Islet precursor cell (in vitro differentiated cells): ENCODE measurements around the gene MALSU1.
"Not testable (repeated sequence)": the region's sequence is repeated elsewhere in the genome, so short reads cannot be mapped to it uniquely, and the experiment has no call there.

Source experiments
- DNase-seq: peaks from one replicate; pipeline ENCODE4 v3.0.0-alpha.2; 2018

The MALSU1 gene

DNA sequence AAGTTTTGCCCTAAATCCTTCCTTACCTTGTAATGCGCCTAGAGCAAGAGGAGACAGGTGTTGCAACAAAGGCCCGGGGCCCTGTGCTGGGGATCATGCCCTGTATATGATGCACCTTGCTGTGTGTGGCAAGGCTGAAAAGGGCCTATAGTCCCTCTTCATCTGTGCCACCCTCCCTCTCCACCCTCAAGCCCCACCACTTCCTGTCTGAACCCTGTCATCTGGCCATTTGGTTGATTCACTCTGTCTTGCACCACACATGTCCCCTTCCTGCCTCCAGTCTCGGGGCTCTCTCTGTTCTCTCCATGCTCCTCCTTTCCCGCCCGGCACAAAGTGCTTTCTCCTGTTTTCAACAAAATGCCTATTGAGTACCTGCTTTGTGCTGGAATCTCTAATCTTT, 11.5 kb upstream of the MALSU1 start:
- DNase-seq: no peak

DNA sequence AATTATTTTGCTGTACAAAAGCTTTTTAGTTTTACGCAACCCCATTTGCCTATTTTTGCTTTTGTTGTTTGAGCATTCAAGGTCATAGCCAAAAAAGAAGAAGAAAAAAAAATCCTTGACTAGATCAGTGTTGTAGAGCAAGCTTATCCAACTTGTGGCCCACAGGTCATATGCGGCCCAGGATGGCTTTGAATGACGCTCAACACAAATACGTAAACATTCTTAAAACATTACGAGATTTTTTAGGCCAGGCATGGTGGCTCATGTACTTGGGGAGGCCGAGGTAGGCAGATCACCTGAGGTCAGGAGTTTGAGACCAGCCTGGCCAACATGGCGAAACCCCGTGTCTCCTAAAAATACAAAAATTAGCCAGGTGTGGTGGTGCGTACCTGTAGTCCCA, 8.1 kb upstream of the MALSU1 start:
- no peak for DNase-seq

DNA sequence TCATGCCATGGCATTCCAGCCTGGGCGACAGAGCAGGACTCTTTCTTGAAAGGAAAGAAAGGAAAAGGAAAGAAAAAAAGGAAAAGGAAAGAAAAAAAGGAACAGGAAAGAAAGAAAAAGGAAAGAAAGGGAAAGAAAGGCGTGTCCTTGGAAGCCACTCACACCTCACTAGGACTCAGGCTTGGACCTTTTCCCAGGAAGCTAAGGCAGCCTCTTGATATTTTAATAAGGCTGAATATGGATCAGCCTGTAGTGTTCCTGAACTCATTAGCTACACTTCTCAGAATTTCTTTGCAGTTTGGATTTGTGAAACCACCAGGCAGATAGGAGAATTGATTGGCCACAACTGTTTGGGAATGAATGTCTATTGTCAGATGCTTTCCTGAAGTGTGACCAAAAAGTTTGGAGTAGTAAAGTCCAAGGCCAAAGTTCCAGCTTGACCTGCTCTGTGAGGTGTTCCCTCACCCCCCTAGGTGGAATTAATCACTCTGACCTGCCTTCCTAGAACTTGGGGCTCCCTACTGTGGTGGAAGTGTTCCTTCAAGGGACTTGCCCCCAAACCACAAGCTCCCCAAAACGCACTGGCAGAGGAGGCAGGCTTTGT, 7.1 kb upstream of the MALSU1 start:
- DNase-seq: no peak

- no peak for DNase-seq
Measured at GRCh38 chr7:23292623-23293022, 6.5 kb upstream of the MALSU1 start.

GRCh38 chr7:23293500-23294073, 5.6 kb upstream of the MALSU1 start:
- no peak for DNase-seq

GRCh38 chr7:23294549-23295400, 4.4 kb upstream of the MALSU1 start:
- peak; percentile 64 for DNase-seq

GRCh38 chr7:23295401-23295697, 3.8 kb upstream of the MALSU1 start:
- no peak for DNase-seq

GRCh38 chr7:23298141-23298881, 828 bp upstream of the MALSU1 start:
- DNase-seq: peak; percentile 58

DNA sequence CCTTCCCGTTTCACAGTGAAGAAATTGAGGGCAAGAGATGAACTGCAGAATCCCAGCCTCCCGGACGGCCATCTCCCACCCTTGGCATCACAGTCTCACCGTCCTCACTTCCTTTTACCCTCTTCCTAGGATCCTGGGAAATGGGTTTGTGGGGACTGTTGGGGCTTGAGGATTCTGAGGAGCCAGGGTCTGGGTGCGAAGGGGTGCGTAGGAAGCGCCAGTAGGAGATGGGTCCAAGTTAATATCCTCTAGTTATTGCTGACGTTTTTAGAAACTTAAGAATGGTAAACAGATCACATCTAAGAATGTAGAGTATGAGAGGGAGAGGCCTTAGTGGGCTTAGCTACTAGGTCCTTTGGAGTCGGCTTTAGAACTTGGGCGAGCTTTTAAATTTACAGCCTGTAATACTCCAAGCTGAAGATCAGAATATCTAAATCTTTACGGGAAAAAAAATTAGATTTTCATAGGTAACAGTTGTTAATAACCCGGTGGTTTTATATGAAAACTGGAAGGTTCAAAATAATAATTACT, 696 bp downstream of the MALSU1 start:
- DNase-seq: no peak

DNA sequence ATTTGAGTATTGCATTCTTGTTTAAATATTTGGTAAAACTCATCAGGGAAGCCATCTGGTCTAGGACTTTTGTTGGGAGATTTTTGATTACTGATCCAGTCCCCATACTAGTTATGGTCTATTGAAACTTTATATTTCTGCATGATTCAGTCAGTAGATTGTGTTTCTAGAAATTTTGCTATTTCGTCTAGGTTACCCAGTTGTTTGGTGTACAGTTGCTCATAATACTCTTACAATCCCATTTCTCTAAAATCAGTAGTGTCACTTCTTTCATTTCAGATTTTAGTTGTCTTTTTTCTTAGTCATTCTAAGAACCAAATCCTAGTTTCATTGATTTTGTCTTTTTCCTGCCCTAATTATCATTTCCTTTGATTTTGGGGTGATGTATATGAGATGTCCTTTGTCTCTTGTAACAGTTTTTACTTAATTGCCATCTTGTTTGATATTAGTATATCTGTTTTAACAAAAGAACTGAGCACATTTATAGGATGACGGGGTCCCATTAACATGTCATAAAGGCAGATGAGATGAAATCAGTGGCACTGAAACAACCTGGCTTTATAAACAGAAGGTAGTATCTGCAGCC, 7.9 kb downstream of the MALSU1 start:
- no peak for DNase-seq

DNA sequence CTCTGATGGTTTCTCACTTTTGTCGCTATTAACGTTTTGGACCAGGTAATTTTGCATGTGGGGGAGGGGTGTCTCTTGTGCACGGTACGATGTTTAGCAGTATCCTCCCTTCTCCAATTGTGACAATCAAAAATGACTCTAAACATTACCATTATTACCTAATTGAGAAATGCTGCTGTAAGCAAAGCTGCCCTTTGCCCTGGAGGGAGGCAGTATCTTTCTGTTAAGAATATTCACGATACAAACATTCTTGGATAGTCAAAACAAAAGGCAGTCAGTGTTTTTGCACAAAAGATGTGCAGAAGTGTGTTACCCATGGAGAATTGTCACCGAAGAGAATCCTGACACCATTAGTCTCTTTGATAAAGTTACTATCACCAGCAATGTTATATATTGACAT, 9.6 kb downstream of the MALSU1 start:
- DNase-seq: no peak

GRCh38 chr7:23312141-23312540, 13.0 kb downstream of the MALSU1 start:
- not testable (repeated sequence) for DNase-seq

- DNase-seq: no peak
Measured at GRCh38 chr7:23315366-23315765, 16.2 kb downstream of the MALSU1 start.

DNA sequence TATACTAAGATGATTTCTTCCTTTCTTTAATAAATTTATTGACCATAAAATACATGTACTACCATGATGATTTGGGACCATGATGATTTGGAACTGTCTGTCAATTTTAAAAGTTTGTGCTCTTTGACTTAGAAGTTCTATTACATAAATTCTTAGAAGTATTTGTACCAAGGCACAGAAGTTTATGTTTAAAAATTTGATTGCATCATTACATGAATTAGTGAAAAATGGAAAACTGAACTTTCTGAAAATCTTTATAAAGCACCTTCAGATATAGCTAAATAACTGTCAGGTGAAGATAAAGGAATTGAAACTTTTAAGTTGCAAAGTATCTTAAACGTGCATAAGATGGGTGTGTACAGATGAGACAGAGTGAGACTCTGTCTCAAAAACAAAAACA, 32.0 kb downstream of the MALSU1 start:
- no peak for DNase-seq

GRCh38 chr7:23332193-23332592, 33.1 kb downstream of the MALSU1 start:
- no peak for DNase-seq

DNA sequence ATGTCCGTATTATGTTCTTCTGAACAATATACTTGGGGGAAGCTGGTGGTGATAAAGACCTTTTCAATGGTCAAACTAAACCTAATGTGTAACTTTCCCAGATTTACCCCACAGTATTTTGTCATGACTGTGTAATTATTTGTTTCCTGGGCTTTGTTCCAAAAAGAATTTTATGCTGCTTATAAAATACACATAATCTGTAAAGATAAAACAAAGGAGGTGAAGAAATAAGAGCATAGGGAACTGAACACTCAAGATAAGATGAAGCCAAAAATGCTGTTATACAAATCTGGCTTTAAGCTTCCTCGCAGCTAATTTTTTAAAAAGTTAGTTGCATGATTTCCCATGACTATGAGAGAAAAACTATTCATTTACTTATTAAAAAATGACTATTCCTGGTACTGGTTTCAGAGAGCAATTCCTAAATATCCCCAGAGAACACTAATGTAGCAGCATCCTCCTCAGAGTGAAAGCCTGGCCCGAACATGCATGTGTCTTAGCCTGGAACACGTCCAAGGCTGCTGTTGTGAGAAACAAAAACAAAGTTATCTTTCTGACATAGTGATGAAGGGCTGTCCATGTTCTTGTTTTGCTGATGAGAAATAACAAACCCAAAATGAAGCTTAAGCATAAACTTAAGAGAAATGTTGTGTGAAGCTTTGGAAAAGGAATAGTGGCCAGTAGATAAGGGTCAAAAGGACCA, 33.9 kb downstream of the MALSU1 start:
- DNase-seq: no peak

DNA sequence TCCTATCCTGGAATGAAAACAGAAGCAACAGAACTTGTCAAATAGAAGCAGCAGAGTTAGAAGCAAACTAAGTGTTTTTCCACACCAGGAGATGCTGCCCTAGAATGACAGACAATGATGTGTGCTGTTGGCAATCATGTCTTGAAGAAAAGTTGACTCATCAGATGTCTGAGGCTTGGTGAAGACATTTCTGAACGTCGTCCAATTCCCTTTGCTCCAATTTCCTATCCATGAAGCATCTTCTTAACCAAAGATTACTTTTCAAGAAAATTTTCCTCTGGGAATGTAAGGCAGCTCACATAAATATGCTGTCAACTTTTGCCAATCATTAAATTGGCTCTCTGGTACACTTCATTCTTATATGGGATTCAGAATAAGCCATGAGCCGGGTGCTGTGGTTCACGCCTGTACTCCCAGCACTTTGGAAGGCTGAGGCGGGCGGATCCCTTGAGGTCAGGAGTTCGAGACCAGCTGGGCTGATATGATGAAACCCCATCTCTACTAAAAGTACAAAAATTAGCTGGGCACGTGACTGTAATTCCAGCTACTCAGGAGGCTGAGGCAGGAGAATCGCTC, 34.6 kb downstream of the MALSU1 start:
- DNase-seq: no peak

DNA sequence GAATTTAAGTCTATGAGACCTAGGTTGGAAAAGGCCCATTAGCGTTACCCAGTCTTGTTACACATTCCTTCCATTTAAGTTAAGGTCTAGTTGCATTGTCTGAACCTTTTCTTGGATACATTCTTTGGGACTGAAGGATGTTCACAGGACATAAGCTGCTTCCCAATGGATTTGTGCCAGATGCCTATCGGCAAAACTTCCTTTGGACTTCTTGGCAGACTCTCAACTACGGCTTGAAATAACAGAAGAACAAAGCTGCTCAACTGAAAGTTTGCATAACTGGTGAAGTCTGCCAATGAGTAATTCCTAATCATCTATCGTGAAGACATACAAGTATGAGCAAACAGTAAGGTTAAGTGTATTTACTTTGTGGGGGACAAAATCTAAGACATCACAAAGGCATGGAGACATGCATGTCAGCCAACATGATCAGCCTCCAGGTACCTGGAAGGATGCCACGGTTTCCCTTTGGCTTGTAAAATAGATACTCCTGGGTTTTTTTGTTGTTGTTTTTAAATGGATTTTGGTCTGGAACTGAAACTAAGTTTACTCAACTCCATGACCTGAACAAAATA, 35.4 kb downstream of the MALSU1 start:
- no peak for DNase-seq

- DNase-seq: no peak
Measured at GRCh38 chr7:23335136-23335535, 36.0 kb downstream of the MALSU1 start.

- no peak for DNase-seq
Measured at GRCh38 chr7:23335621-23336020, 36.5 kb downstream of the MALSU1 start.

DNA sequence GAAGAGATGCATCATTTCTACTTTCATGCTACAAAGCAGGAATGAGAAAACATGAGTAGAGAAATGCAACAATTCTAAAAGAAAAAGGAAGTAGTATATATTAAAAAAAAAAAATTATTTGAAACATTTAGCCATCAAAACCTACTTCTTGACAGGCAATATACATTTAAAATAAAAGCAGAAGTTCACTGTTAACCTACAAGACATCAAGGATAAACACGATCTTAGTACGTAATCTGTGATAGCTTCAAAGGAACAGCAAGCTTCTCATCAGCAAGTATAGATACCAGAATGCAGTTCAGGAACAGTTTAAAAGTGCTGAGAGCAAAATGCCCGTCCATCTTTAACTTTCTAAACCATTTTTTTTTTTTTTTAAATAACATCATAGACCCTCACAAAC, 36.9 kb downstream of the MALSU1 start:
- DNase-seq: no peak

DNA sequence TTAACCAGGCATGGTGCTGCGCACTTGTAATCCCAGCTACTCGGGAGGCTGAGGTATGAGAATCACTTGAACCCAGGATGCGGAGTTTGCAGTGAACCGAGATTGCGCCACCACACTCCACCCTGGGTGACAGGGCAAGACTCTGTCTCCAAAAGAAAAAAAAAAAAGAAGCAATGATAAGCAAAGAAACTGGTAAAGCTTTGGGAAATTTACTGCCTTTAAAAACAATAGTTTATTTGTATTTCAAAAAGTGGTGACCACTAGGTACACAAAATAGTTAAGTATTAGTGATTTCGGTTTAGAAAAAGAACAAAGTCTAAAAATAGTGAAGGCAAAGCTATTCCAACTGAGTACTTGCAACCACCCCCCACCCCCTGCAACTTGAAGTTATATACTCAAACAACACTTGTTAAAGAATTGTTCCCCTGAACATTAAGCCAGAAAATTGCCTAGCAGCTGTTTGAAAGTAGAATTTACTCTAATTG, 37.7 kb downstream of the MALSU1 start:
- DNase-seq: no peak
